ENCODE results near the gene PPCDC. TPM values are rescaled to one million over a fixed set of nuclear protein-coding genes. Genes with fewer than 3 reads are reported as not detected.

Gene PPCDC
- total and polyA plus RNA-seq, 10 of the 15 experiments (the other 5 are each of a cell fraction or from before 2014, with no cell fraction given): 32.5 to 135 (median 55.0) TPM

- peak; percentile 44; the same call in 1 of the 2 replicates for TF ChIP-seq YY1 (IDR thresholded peaks at IDR 0.05; ENCODE audit: low read depth, low read length)
- no peak for TF ChIP-seq ZNF217 (IDR thresholded peaks at IDR 0.05)
Measured at GRCh38 chr15:74988007-74988800, 35.2 kb upstream of the PPCDC start (continued).

- Histone ChIP-seq H3K27me3 (replicated peaks in 1 of 2; ENCODE audit: control insufficient read depth in 2 of 2, insufficient read depth in 2 of 2, low read length in 1 of 2) (no peaks in the 10 kb centered on the region; a peak in 1 of 4 replicates), H3K4me3 (no peak overlapping the region), H3K9me3 (replicated peaks; ENCODE audit: control insufficient read depth, insufficient read depth, low read length) (no peaks in the 10 kb centered on the region), H3K4me2 (ENCODE audit: control insufficient read depth, insufficient read depth) (no peak overlapping the region), H3K9ac (ENCODE audit: control insufficient read depth, insufficient read depth, low read length) (no peak overlapping the region), H2AFZ (ENCODE audit: control insufficient read depth, low read depth, low read length) (no peak overlapping the region), H3K27ac (ENCODE audit: control insufficient read depth, insufficient read depth) (no peak overlapping the region), H4K20me1 (ENCODE audit: control insufficient read depth, insufficient read depth) (no peaks in the 10 kb centered on the region), H3K4me1 (ENCODE audit: control insufficient read depth, insufficient read depth, low read length) (no peaks in the 10 kb centered on the region), H3K36me3 (ENCODE audit: control insufficient read depth in 2 of 2, insufficient read depth in 2 of 2, low read length in 1 of 2) (no peaks in the 10 kb centered on the region), H3K79me2 (ENCODE audit: control insufficient read depth, insufficient read depth, low read length) (no peaks in the 10 kb centered on the region)
- in situ Hi-C loops (cut with MboI) (no loop called here), intact Hi-C loops (cut with micrococcal nuclease; ENCODE audit: unreplicated experiment) (loop anchor here (2.0 kb wide), 1 partner anchor 39 kb away; no protein-coding TSS in a partner anchor)
- CTCF ChIA-PET: interaction anchor here (0.6 to 1.6 kb wide), 2 partner anchors 20 to 221 kb away, joined by 3 to 4 read pairs; no protein-coding TSS in a partner anchor
- no TSS peak for BruUV-seq (replicated peaks)
- ATAC-seq (no peak), DNase-seq (ENCODE audit: low read depth, low spot score) (no peak), FAIRE-seq (no peak)
- no peak for TF ChIP-seq NR2C2 (IDR thresholded peaks at IDR 0.05; ENCODE audit: borderline replicate concordance, control insufficient read depth, insufficient read length, low read depth)
- TF ChIP-seq TARDBP (IDR thresholded peaks at IDR 0.05; ENCODE audit: borderline replicate concordance): no peak
- no peak for TF ChIP-seq SMAD5 (IDR thresholded peaks at IDR 0.05; ENCODE audit: low read depth)
- no peak for TF ChIP-seq RCOR1 (conservative IDR thresholded peaks at IDR 0.05; ENCODE audit: low read depth, low read length)
- POLR2A ChIA-PET: interaction anchor here (0.7 kb wide), 1 partner anchor 292 kb away, joined by 3 read pairs; no protein-coding TSS in a partner anchor
- SMC1A ChIA-PET (ENCODE audit: uncharacterized antibody, unreplicated experiment): interaction anchor here (1.0 to 1.6 kb wide), 2 partner anchors 39 to 120 kb away, joined by 3 to 6 read pairs; no protein-coding TSS in a partner anchor
- RAD21 ChIA-PET (ENCODE audit: unreplicated experiment): interaction anchor here (0.7 kb wide), 1 partner anchor 25 kb away, joined by 3 read pairs; no protein-coding TSS in a partner anchor
Measured at GRCh38 chr15:74989527-74989926, 33.9 kb upstream of the PPCDC start.

Data from GM12878 (cell line).